HG02884 (cell line): ENCODE measurements around the gene RFWD3.

Source experiments
- ATAC-seq: cut with Tn5 transposase; IDR thresholded peaks from one replicate; pipeline ENCODE4 v1.9.1; 2021; ENCODE audit warnings: mild to moderate bottlenecking, moderate library complexity; ENCODE audit not compliant: unreplicated experiment

Gene RFWD3, protein sequence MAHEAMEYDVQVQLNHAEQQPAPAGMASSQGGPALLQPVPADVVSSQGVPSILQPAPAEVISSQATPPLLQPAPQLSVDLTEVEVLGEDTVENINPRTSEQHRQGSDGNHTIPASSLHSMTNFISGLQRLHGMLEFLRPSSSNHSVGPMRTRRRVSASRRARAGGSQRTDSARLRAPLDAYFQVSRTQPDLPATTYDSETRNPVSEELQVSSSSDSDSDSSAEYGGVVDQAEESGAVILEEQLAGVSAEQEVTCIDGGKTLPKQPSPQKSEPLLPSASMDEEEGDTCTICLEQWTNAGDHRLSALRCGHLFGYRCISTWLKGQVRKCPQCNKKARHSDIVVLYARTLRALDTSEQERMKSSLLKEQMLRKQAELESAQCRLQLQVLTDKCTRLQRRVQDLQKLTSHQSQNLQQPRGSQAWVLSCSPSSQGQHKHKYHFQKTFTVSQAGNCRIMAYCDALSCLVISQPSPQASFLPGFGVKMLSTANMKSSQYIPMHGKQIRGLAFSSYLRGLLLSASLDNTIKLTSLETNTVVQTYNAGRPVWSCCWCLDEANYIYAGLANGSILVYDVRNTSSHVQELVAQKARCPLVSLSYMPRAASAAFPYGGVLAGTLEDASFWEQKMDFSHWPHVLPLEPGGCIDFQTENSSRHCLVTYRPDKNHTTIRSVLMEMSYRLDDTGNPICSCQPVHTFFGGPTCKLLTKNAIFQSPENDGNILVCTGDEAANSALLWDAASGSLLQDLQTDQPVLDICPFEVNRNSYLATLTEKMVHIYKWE

DNA sequence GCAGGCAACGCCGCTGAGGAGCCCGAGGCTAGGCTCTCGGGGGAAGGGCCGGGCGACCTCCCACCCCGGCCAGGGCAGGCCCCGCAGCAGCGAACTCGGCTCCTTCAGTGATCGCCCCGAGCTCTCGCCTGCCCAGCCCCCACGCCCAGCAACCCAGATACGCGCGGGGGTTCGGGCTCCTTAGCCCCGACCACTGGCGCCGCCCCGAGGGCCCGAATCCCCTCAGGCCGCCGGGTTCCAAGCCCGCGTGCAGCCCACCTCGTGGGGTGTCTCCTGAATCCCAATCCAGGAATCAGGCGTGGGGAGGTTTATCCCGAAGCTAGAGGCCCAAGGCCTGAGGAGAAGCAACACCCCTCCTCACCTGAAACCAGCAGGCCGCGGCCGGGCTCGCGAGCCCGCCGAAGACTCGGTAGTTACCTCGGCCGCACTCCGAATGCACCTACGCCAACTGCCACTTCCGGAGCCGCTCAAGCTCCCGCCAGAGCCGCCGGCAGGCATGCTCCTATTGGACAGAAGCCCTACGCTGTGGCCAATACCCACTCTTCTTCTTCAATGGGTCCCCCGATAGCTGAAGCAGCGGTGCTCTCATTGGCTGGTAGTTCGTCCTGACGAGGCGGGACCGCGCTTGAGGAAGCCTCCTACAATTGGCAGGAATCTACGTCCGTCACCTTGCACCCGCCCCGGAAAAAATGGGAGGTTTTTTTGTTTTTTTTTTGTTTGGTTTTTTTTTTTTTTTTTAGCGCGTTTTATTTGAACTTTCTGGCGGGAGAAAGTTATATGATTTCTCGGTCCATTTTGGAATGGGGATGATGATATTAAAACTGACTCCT lies at the start of gene RFWD3:
Gene RFWD3 (minus strand): TSS at position 453 of the 830 bp plus-strand sequence. CDS start 5,428 bp downstream, outside the sequence.
- peak; percentile 100 for ATAC-seq

GRCh38 chr16:74716355-74716754 lies 49.7 kb upstream of the RFWD3 start:
- ATAC-seq: no peak

DNA sequence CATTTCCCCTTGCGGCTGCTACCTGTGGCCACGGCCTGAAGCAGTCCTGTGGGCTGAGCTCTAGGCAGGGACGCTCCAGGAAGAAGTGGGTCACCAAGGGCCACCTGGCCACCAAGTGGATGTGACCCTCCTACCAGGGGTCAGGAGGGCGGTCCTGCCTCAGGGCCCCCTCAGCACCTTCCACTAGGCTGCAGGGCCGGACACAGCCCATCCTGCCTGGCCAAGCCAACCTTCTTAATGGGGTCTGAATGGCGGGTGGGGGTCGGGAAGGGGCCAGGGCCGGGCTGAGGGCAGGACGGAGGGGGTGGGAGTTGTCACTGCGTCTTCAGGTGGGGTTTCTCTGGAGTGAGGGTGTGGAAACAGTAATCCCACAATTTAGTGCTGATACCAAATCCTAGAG lies 47.2 kb upstream of the RFWD3 start:
- ATAC-seq: no peak

DNA sequence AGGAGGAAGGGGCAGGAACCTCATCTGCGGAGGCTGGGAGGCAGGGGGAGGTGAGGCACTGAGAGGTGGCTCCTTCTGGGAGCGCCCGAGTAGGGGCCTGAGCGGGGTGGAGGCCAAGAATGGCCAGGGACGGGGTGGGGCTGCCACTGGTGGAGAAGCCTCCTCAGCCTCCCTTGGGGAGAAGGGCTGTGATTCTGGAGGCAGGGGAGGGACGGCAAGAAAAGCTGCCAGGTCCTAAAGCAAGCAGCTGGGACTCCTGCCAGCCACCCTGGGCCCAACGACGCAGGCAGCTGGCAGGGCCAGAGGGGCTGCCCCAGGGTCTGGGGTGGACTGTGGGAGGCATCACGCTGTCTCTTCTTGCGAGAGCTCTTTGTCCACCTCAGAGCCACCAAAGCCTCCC lies 46.6 kb upstream of the RFWD3 start:
- ATAC-seq: no peak

GRCh38 chr16:74711938-74712337 lies 45.3 kb upstream of the RFWD3 start:
- no peak for ATAC-seq

GRCh38 chr16:74710401-74710800 lies 43.7 kb upstream of the RFWD3 start:
- ATAC-seq: no peak

GRCh38 chr16:74709441-74709877 lies 42.8 kb upstream of the RFWD3 start:
- peak; percentile 81 for ATAC-seq

DNA sequence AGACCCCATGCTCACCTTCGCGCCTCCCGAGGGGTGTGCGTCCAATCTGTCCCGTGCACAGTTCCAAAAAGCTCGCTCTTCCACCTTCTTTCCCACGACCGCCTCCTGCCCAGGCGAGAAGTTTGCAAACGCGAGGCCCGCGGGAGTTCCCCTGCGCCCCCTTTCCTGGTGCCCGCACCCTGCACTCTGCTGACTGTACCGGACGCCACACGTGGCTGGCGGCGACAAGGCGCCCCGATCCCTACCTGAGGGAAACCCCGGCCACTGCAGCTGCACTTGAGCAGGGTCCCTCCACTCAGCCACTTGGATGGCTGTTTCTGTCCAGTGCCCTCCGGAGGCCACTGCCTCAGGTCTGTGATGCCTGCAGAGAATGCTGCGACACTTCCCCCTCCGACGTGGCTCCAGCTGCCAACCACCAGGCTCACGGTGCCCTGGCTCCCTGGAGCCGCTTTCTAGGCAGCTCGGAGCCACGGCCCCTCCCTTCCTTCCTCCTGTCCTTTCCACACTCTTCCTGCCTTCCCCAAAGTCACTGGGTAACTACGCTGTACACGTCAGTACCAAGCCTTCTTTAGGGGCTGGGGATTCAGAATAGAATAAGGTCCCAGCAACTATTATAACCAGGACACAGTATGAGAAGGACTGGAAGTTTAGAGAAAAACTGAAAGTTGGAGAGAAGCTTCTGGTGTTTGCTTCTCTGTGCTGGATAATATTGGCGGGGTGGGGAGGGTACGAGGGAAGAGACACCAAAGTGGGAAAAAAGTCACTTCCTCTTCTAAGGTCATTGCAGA lies 34.0 kb upstream of the RFWD3 start, which contains the start of gene MLKL:
Gene MLKL (minus strand): TSS at position 425 of the 788 bp plus-strand sequence. CDS start 5,105 bp downstream, outside the sequence.
- ATAC-seq: peak; percentile 34

DNA sequence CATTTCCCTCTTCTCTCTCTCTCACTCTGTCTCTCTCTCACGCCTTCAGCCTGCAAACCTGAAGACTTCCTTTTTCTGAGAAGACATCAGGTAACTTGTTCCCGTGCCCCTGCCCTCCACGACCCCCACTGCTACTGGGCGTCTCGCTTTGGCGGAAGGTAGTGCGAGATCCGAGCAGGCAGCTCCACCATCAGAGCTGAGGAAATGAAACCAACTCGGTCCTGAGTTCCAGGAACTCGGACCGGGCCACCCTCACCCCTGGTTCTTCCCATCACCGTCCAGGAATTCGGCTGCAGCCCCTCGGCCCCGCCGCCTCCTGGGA lies 33.4 kb upstream of the RFWD3 start:
- ATAC-seq: no peak

- no peak for ATAC-seq
Observed at GRCh38 chr16:74699666-74700065, 33.0 kb upstream of the RFWD3 start.

DNA sequence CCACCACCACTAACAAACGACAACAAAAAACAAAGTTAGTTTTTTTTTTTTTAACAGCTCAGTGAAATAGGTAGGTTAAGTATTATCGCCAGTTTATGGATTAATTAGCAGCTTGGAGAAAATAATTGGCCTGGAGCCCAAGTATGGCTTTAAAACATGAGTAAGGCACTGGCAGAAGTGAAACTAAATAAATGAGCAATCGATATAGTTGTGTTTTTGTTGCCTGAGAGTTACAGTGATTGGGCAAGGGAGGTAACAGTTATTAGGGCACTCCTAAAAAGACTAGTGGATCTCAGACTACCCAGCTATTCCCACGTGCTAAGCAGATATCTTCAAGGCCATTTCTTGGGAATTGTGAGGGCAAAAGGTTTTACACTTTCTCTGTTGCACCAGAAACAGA lies 31.5 kb upstream of the RFWD3 start:
- no peak for ATAC-seq

GRCh38 chr16:74695450-74696422 lies 29.1 kb upstream of the RFWD3 start:
- peak; percentile 90 for ATAC-seq

- no peak for ATAC-seq
Observed at GRCh38 chr16:74691093-74691855, 24.6 kb upstream of the RFWD3 start.

GRCh38 chr16:74682556-74682955 lies 15.9 kb upstream of the RFWD3 start:
- ATAC-seq: no peak

DNA sequence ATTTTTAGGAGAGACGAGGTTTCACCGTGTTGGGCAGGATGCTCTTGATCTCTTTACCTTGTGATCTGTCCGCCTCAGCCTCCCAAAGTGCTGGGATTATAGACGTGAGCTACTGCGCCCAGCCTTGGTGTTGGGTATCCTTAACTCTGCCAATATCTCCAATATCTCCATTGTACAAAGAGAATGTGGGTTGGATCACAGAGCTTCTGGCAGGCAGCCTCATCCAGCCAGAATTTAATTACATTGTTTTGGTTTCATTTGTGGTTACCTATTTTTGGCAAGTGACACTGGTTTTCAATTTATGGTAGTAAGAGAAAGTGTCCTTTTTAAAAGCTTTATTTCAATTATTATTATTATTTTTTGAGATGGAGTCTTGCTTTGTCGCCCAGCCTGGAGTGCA lies 14.0 kb upstream of the RFWD3 start:
- no peak for ATAC-seq

DNA sequence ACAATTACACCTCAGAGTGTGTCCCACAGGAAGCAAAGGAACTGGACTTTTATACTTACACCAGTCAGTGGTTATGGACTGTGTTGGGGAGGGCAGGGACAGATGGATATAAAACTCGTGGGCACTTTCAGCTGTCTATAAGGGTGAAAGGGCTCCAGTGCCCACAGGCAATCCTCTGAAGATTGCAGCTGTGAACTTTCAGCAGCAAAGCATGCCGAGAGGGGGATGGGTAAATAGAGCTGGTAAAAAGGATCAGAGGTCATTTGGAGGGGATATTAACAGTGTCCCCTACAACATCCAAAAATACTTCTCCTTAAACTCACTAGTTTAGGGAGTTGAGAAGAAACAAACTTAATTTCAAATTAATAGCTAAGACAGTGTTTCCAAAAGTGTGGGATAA lies 13.3 kb upstream of the RFWD3 start:
- no peak for ATAC-seq

DNA sequence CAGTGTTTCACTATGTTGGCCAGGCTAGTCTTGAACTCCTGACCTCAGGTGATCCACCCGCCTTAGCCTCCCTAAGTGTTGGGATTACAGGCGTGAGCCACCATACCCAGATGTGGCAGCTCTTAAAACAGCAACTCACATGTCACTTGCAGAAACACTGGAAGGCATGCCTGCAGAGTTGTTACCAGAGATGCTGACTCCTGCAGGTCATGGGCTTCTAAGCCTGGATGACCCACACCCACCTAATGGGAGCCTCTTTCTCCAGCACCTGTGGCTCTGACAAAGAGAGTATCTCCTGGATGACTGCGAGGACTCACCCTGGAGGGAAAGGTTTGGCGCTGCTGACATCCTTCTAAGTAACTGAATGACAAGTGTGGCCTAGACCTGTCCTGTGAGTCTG lies 11.2 kb upstream of the RFWD3 start:
- no peak for ATAC-seq

- no peak for ATAC-seq
Observed at GRCh38 chr16:74673876-74674275, 7.2 kb upstream of the RFWD3 start.
